Caco-2 (cell line): ENCODE results near the gene DPF3. TPM values are rescaled to one million over a fixed set of nuclear protein-coding genes. Genes with fewer than 3 reads are reported as not detected.

ENCODE experiments used
- Bru-seq: library from RNA; stranded (reverse); fragments of 400-500 nt; gene quantifications from one replicate; lab custom pipeline; 2021; lab: Mats Ljungman, UMichigan
- BruChase-seq, 2 experiments: library from RNA; stranded (reverse); fragments of 400-500 nt; gene quantifications; one replicate each; lab custom pipeline; 2021; lab: Mats Ljungman, UMichigan
- BruUV-seq: library from RNA; stranded (reverse); fragments of 400-500 nt; replicated peaks from 2 replicates; lab custom pipeline; 2021; lab: Mats Ljungman, UMichigan
- CTCF ChIA-PET: fragments of 300-600 bp; sonication (Branson Sonifier 250); formaldehyde crosslinking; loops from one replicate; lab custom pipeline; 2022; ENCODE audit warnings: antibody characterized with exemption; lab: Charles Lee
- POLR2A ChIA-PET: fragments of 300-600 bp; sonication (Branson Sonifier 250); formaldehyde crosslinking; loops from one replicate; lab custom pipeline; 2022; ENCODE audit warnings: antibody characterized with exemption; lab: Charles Lee
- DNase-seq, 2 experiments: peaks; one replicate each; pipeline versions ENCODE4 v3.0.0 to v3.0.0-alpha.2; 2020 to 2022
- H3K27me3 ChIP-seq: replicated peaks from 2 replicates; pipeline ENCODE4 v1.6.0; 2011; ENCODE audit warnings: low read length; ENCODE audit not compliant: control insufficient read depth, insufficient read depth
- H3K36me3 ChIP-seq: 2 replicates; pipeline ENCODE4 v1.5.1; 2011; ENCODE audit warnings: low read length; ENCODE audit not compliant: control insufficient read depth, insufficient read depth
- H3K4me1 ChIP-seq: fragments of 250-450 bp; sonication (Bioruptor Pico); 2 replicates; pipeline ENCODE4 v1.5.1; 2020; ENCODE audit warnings: mild to moderate bottlenecking
- H3K4me3 ChIP-seq: 2 replicates; pipeline ENCODE4 v1.5.1; 2011; ENCODE audit warnings: low read depth, mild to moderate bottlenecking, control low read depth, low read length
- H3K9me3 ChIP-seq: fragments of 250-450 bp; sonication (Bioruptor Pico); 2 replicates; pipeline ENCODE4 v1.5.1; 2020; ENCODE audit warnings: mild to moderate bottlenecking, moderate library complexity
- H3K27ac Mint-ChIP-seq: one replicate; pipeline ENCODE4 v1.8.0; 2022; ENCODE audit warnings: mixed read lengths; ENCODE audit not compliant: unreplicated experiment
- H3K27me3 Mint-ChIP-seq: one replicate; pipeline ENCODE4 v1.8.0; 2022; ENCODE audit warnings: mixed read lengths; ENCODE audit not compliant: insufficient read depth, unreplicated experiment
- H3K36me3 Mint-ChIP-seq: one replicate; pipeline ENCODE4 v1.8.0; 2022; ENCODE audit warnings: mild to moderate bottlenecking, mixed read lengths; ENCODE audit not compliant: insufficient read depth, unreplicated experiment
- H3K4me1 Mint-ChIP-seq: one replicate; pipeline ENCODE4 v1.8.0; 2022; ENCODE audit warnings: low read depth, mixed read lengths; ENCODE audit not compliant: unreplicated experiment
- H3K4me3 Mint-ChIP-seq: one replicate; pipeline ENCODE4 v1.8.0; 2022; ENCODE audit warnings: mild to moderate bottlenecking, moderate library complexity, mixed read lengths; ENCODE audit not compliant: unreplicated experiment
- H3K9me3 Mint-ChIP-seq: one replicate; pipeline ENCODE4 v1.8.0; 2022; ENCODE audit warnings: mixed read lengths; ENCODE audit not compliant: unreplicated experiment
- CTCF ChIP-seq, 2 experiments: fragments of 200-600 bp in 1 of 2; IDR thresholded peaks; 1 replicate in 1 of 2; 2 replicates in 1 of 2; pipeline versions ENCODE4 v1.5.1 to v1.8.0; 2011 to 2022; ENCODE audit warnings: antibody characterized with exemption in 1 of 2, control low read depth in 1 of 2, inconsistent platforms in 1 of 2, low read depth in 1 of 2, low read length in 1 of 2, mild to moderate bottlenecking in 1 of 2, moderate library complexity in 1 of 2; ENCODE audit not compliant: insufficient read depth in 1 of 2, severe bottlenecking in 1 of 2, unreplicated experiment in 1 of 2
- intact Hi-C: fragments of 100-400 bp; cut with micrococcal nuclease; formaldehyde crosslinking; loops from one replicate; pipeline ENCODE4 v1.10.0; 2022; ENCODE audit not compliant: unreplicated experiment
- long read RNA-seq: library from polyadenylated mRNA; stranded (forward); transcript quantifications from one replicate; pipeline ENCODE4 v2.0.0, GENCODE V29; 2022
- total RNA-seq: library from RNA; stranded (reverse); gene quantifications from 2 replicates; pipeline ENCODE4 v1.2.3, GENCODE V29; 2022

DPF3 gene
- total RNA-seq (not detected in 2 replicates), Bru-seq, nascent RNA (percentile 12 among the genes with signal in this experiment), BruChase-seq, experiment 1, labeled RNA remaining after a 2-hour chase (percentile 12 among the genes with signal in this experiment), BruChase-seq, experiment 2, labeled RNA remaining after a 6-hour chase (percentile 11 among the genes with signal in this experiment)
- long read RNA-seq = 0 reads

- TF ChIP-seq CTCF (IDR thresholded peaks at IDR 0.05; ENCODE audit: insufficient read depth in 1 of 2, low read depth in 1 of 2, low read length in 1 of 2, severe bottlenecking in 1 of 2, unreplicated experiment in 1 of 2) = no peak
- ChIA-PET POLR2A (no interaction called here), CTCF (interaction anchor here (0.9 to 1.6 kb wide), 4 partner anchors 10 to 380 kb away, joined by 3 to 17 read pairs (median 5); no protein-coding TSS in a partner anchor)
- H3K4me1 Mint-ChIP-seq = no peaks in the 10 kb centered on the region
- Histone ChIP-seq H3K36me3 (no peaks in the 10 kb centered on the region), H3K4me3 (peak within 1 kb of the TSS; percentile 56), H3K4me1 (peaks cover 15% of the 10 kb centered on the region), H3K9me3 (no peaks in the 10 kb centered on the region), H3K27me3 (peaks cover 10% of the 10 kb centered on the region)
- intact Hi-C loops = loop anchor here (1.0 kb wide), 1 partner anchor 33 kb away; the partner anchor contains the start of gene DCAF4
- H3K9me3 Mint-ChIP-seq = no peaks in the 10 kb centered on the region
- no TSS peak for BruUV-seq
- H3K4me3 Mint-ChIP-seq = peak within 1 kb of the TSS; percentile 74
- no peak within 1 kb of the TSS for H3K27ac Mint-ChIP-seq
- H3K27me3 Mint-ChIP-seq = peaks cover 14% of the 10 kb centered on the region
- peak; percentile 94 to 95 for DNase-seq
- H3K36me3 Mint-ChIP-seq = no peaks in the 10 kb centered on the region
Measured at GRCh38 chr14:72893636-72894322, at the start of gene DPF3. DPF3 (minus strand) TSS chr14:72894101; CDS start chr14:72894088, 13 bp downstream.

- BruUV-seq = no TSS peak
- Mint-ChIP-seq H3K4me3 (no peak overlapping the region), H3K27me3 (no peaks in the 10 kb centered on the region), H3K27ac (no peak overlapping the region), H3K4me1 (no peaks in the 10 kb centered on the region), H3K9me3 (no peaks in the 10 kb centered on the region), H3K36me3 (peaks cover 25% of the 10 kb centered on the region)
- TF ChIP-seq CTCF (IDR thresholded peaks at IDR 0.05; ENCODE audit: insufficient read depth in 1 of 2, low read depth in 1 of 2, low read length in 1 of 2, severe bottlenecking in 1 of 2, unreplicated experiment in 1 of 2) = no peak
- Histone ChIP-seq H3K9me3 (no peaks in the 10 kb centered on the region), H3K27me3 (no peaks in the 10 kb centered on the region), H3K36me3 (no peaks in the 10 kb centered on the region; the same call in 1 of the 2 replicates), H3K4me1 (no peaks in the 10 kb centered on the region), H3K4me3 (no peak overlapping the region)
- DNase-seq = no peak
- ChIA-PET CTCF (no interaction called here), POLR2A (no interaction called here)
- intact Hi-C loops = no loop called here
Measured at GRCh38 chr14:72942934-72943333, 49.0 kb upstream of the DPF3 start.

DNA sequence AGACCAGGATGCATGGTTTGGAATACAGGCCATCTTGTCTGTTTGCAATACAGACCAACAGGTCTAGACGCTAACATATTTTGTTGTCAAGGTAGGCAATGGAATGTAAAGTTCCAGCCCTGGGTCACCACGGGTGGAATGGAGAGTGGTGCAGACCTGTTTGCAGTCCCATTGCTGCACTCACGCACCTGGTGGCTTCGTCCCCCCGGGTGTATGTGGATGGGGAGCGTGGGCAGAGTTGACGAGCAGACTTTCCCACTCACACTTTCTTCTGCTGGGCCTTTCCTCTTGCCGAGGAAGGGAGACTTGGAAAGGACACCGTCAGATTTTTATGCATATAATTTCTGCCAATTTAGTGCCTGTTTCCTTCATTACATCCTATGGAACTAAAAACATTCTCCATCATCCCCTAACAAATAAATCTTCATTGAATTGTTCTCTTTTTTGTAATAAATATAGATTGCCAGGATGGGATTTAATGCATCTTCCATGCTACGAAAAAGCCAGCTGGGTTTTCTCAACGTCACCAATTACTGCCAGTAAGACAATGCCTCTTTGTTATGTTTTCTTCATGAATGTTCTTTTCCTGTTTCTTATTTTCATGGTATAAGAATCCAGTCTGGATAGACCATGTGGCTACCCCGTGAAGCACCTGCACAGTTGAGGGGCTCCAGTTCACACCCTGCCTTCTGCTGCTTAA, 47.5 kb upstream of the DPF3 start:
- no TSS peak for BruUV-seq
- H3K9me3 ChIP-seq = no peaks in the 10 kb centered on the region
- Mint-ChIP-seq H3K27me3 (no peaks in the 10 kb centered on the region), H3K4me3 (no peak overlapping the region), H3K9me3 (no peaks in the 10 kb centered on the region), H3K36me3 (peaks cover 33% of the 10 kb centered on the region), H3K4me1 (no peaks in the 10 kb centered on the region), H3K27ac (no peak overlapping the region)
- no peaks in the 10 kb centered on the region; the same call in 1 of the 2 replicates for H3K36me3 ChIP-seq
- H3K4me3 ChIP-seq = no peak overlapping the region
- no peaks in the 10 kb centered on the region for H3K4me1 ChIP-seq
- no peaks in the 10 kb centered on the region for H3K27me3 ChIP-seq
- DNase-seq = no peak
- no peak for TF ChIP-seq CTCF (IDR thresholded peaks at IDR 0.05; ENCODE audit: insufficient read depth in 1 of 2, low read depth in 1 of 2, low read length in 1 of 2, severe bottlenecking in 1 of 2, unreplicated experiment in 1 of 2)
- POLR2A ChIA-PET = interaction anchor here (0.6 kb wide), 1 partner anchor 688 kb away, joined by 3 read pairs; no protein-coding TSS in a partner anchor
- CTCF ChIA-PET = no interaction called here
- intact Hi-C loops = no loop called here
